HEK293 (cell line): ENCODE results near the gene TKTL1.

Experiments used
- CTCF ChIA-PET: fragments of 350-600 bp; formaldehyde crosslinking; extraction: SDS; loops from one replicate; lab custom pipeline; 2021; ENCODE audit warnings: antibody characterized with exemption; lab: Yijun Ruan, JAX
- POLR2A ChIA-PET: fragments of 300-600 bp; formaldehyde crosslinking; extraction: SDS; loops from one replicate; lab custom pipeline; 2020; ENCODE audit warnings: antibody characterized with exemption, inconsistent platforms; lab: Yijun Ruan, JAX
- H3K27ac ChIP-seq: fragments of 200-500 bp; sonication (Bioruptor generic); 2 replicates; pipeline ENCODE4 v1.5.1; 2014; ENCODE audit warnings: low read depth, low read length, control low read depth, inconsistent platforms; ENCODE audit errors: extremely low read depth
- H3K36me3 ChIP-seq, 2 experiments: fragments of 200-500 bp in 1 of 2; sonication (Bioruptor generic) in 1 of 2; 1 replicate in 1 of 2; 2 replicates in 1 of 2; pipeline ENCODE4 v1.5.1; 2014 to 2017; ENCODE audit warnings: inconsistent platforms in 2 of 2, low read length in 2 of 2; ENCODE audit not compliant: control insufficient read depth in 2 of 2, insufficient read depth in 1 of 2
- H3K4me1 ChIP-seq: fragments of 200-500 bp; sonication (Bioruptor generic); 2 replicates; pipeline ENCODE4 v1.5.1; 2014; ENCODE audit warnings: mild to moderate bottlenecking, low read length, inconsistent platforms; ENCODE audit not compliant: control insufficient read depth, insufficient read depth
- H3K4me3 ChIP-seq: 2 replicates; pipeline ENCODE4 v1.5.1; 2011; ENCODE audit warnings: low read depth, mild to moderate bottlenecking, control low read depth, low read length, moderate library complexity
- H3K9me3 ChIP-seq: fragments of 200-500 bp; sonication (Bioruptor generic); 2 replicates; pipeline ENCODE4 v1.5.1; 2014; ENCODE audit warnings: low read depth, low read length, inconsistent platforms; ENCODE audit not compliant: control insufficient read depth, insufficient read depth
- BCL11A ChIP-seq: fragments of 450-650 bp; formaldehyde crosslinking; IDR thresholded peaks from 2 replicates; pipeline ENCODE4 v1.5.1; 2016; ENCODE audit warnings: low read depth, missing biosample characterization, missing genetic modification characterization
- GLI2 ChIP-seq: fragments of 450-650 bp; formaldehyde crosslinking; IDR thresholded peaks from 2 replicates; pipeline ENCODE4; 2017; ENCODE audit warnings: missing biosample characterization, missing genetic modification characterization, low read depth, borderline replicate concordance
- OSR2 ChIP-seq: fragments of 450-650 bp; formaldehyde crosslinking; IDR thresholded peaks from 2 replicates; pipeline ENCODE4 v1.5.1; 2016; ENCODE audit warnings: missing biosample characterization, missing genetic modification characterization
- SP2 ChIP-seq: fragments of 450-650 bp; formaldehyde crosslinking; IDR thresholded peaks from 2 replicates; pipeline ENCODE4 v1.5.1; 2016; ENCODE audit warnings: missing biosample characterization, missing genetic modification characterization
- ZBTB7A ChIP-seq: fragments of 450-650 bp; formaldehyde crosslinking; IDR thresholded peaks from 2 replicates; pipeline ENCODE4 v1.5.1; 2016; ENCODE audit warnings: low read depth, missing biosample characterization, missing genetic modification characterization
- ZFHX2 ChIP-seq: fragments of 450-650 bp; formaldehyde crosslinking; conservative IDR thresholded peaks from 2 replicates; pipeline ENCODE4 v1.5.1; 2016; ENCODE audit warnings: missing biosample characterization, missing genetic modification characterization
- ZFP3 ChIP-seq: fragments of 450-650 bp; formaldehyde crosslinking; IDR thresholded peaks from 2 replicates; pipeline ENCODE4 v1.5.1; 2016; ENCODE audit warnings: low read depth, missing biosample characterization, missing genetic modification characterization
- ZFP37 ChIP-seq: fragments of 450-650 bp; formaldehyde crosslinking; IDR thresholded peaks from 2 replicates; pipeline ENCODE4 v1.5.1; 2016; ENCODE audit warnings: missing biosample characterization, missing genetic modification characterization
- ZNF112 ChIP-seq: fragments of 450-650 bp; formaldehyde crosslinking; IDR thresholded peaks from 2 replicates; pipeline ENCODE4 v1.5.0; 2017; ENCODE audit warnings: missing biosample characterization, missing genetic modification characterization
- ZNF16 ChIP-seq: fragments of 450-650 bp; formaldehyde crosslinking; IDR thresholded peaks from 2 replicates; pipeline ENCODE4 v1.5.1; 2016; ENCODE audit warnings: low read depth, missing biosample characterization, missing genetic modification characterization
- ZNF239 ChIP-seq: fragments of 450-650 bp; formaldehyde crosslinking; IDR thresholded peaks from 2 replicates; pipeline ENCODE4 v1.5.1; 2016; ENCODE audit warnings: missing biosample characterization, missing genetic modification characterization
- ZNF354C ChIP-seq: fragments of 450-650 bp; formaldehyde crosslinking; IDR thresholded peaks from 2 replicates; pipeline ENCODE4 v1.5.1; 2016; ENCODE audit warnings: missing biosample characterization, missing genetic modification characterization, low read depth, borderline replicate concordance
- ZNF416 ChIP-seq: fragments of 450-650 bp; formaldehyde crosslinking; IDR thresholded peaks from 2 replicates; pipeline ENCODE4 v1.5.1; 2016; ENCODE audit warnings: missing biosample characterization, missing genetic modification characterization
- ZNF544 ChIP-seq: fragments of 450-650 bp; formaldehyde crosslinking; IDR thresholded peaks from 2 replicates; pipeline ENCODE4 v1.5.0; 2017; ENCODE audit warnings: missing biosample characterization, missing genetic modification characterization
- ZNF610 ChIP-seq: fragments of 450-650 bp; formaldehyde crosslinking; IDR thresholded peaks from 2 replicates; pipeline ENCODE4 v1.5.1; 2016; ENCODE audit warnings: missing biosample characterization, missing genetic modification characterization, borderline replicate concordance
- ZNF654 ChIP-seq: fragments of 450-650 bp; formaldehyde crosslinking; IDR thresholded peaks from 2 replicates; pipeline ENCODE4 v1.5.1; 2016; ENCODE audit warnings: low read depth, missing biosample characterization, missing genetic modification characterization
- ZNF707 ChIP-seq: fragments of 450-650 bp; formaldehyde crosslinking; IDR thresholded peaks from 2 replicates; pipeline ENCODE4 v1.5.1; 2016; ENCODE audit warnings: missing biosample characterization, missing genetic modification characterization
- ZNF747 ChIP-seq: fragments of 450-650 bp; formaldehyde crosslinking; IDR thresholded peaks from 2 replicates; pipeline ENCODE4 v1.5.1; 2016; ENCODE audit warnings: missing biosample characterization, missing genetic modification characterization
- ZXDB ChIP-seq: fragments of 450-650 bp; formaldehyde crosslinking; IDR thresholded peaks from 2 replicates; pipeline ENCODE4 v1.5.1; 2016; ENCODE audit warnings: missing biosample characterization, missing genetic modification characterization
- TF ChIP-seq, protein P1 (sequence below): sonication (generic); formaldehyde crosslinking; IDR thresholded peaks from 2 replicates; pipeline ENCODE4 v1.8.1; 2022; ENCODE audit warnings: mild to moderate bottlenecking, moderate library complexity, missing genetic modification reagents
- TF ChIP-seq, protein P2 (sequence below): fragments of 450-650 bp; formaldehyde crosslinking; IDR thresholded peaks from 2 replicates; pipeline ENCODE4 v1.5.1; 2016; ENCODE audit warnings: missing biosample characterization, missing genetic modification characterization
- TF ChIP-seq, protein P3 (sequence below): fragments of 450-650 bp; formaldehyde crosslinking; IDR thresholded peaks from 2 replicates; pipeline ENCODE4 v1.5.1; 2016; ENCODE audit warnings: missing biosample characterization, missing genetic modification characterization, borderline replicate concordance
- TF ChIP-seq, protein P4 (sequence below): fragments of 450-650 bp; formaldehyde crosslinking; IDR thresholded peaks from 2 replicates; pipeline ENCODE4 v1.5.1; 2016; ENCODE audit warnings: missing biosample characterization, missing genetic modification characterization
- TF ChIP-seq, protein P5 (sequence below): fragments of 450-650 bp; formaldehyde crosslinking; IDR thresholded peaks from 2 replicates; pipeline ENCODE4 v1.5.1; 2017; ENCODE audit warnings: missing biosample characterization, missing genetic modification characterization

TKTL1 gene

DNA sequence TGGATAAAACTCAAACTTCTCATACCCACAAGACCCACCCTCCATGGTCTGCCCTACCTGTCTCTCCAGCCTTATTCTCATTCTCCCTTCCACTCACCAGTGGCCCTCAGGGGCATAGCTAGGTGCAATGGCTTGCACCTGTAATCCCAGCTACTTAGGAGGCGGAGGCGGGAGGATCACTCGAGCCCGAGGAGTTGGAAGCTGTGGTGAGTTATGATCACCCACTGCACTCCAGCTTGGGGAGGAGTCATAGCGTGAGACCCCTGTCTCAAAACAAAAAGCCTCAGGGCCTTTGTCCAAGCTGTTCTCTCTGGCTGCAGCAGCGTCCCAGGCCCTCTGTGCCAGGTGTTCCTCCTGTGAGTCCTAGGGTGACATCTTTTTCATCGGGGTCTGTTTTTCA is 16.5 kb downstream of the TKTL1 start:
- Histone ChIP-seq H3K4me1 (no peaks in the 10 kb centered on the region), H3K4me3 (no peak overlapping the region), H3K36me3 (no peaks in the 10 kb centered on the region), H3K9me3 (no peaks in the 10 kb centered on the region), H3K27ac (no peak overlapping the region)
- TF ChIP-seq ZNF416 (tag by site-specific recombination): no peak
- TF ChIP-seq, protein P1, sequence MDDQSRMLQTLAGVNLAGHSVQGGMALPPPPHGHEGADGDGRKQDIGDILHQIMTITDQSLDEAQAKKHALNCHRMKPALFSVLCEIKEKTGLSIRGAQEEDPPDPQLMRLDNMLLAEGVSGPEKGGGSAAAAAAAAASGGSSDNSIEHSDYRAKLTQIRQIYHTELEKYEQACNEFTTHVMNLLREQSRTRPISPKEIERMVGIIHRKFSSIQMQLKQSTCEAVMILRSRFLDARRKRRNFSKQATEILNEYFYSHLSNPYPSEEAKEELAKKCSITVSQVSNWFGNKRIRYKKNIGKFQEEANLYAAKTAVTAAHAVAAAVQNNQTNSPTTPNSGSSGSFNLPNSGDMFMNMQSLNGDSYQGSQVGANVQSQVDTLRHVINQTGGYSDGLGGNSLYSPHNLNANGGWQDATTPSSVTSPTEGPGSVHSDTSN (CRISPR knock-in tag): no peak
- TF ChIP-seq ZNF707 (tag by site-specific recombination): no peak
- no peak for TF ChIP-seq GLI2
- TF ChIP-seq, protein P2, sequence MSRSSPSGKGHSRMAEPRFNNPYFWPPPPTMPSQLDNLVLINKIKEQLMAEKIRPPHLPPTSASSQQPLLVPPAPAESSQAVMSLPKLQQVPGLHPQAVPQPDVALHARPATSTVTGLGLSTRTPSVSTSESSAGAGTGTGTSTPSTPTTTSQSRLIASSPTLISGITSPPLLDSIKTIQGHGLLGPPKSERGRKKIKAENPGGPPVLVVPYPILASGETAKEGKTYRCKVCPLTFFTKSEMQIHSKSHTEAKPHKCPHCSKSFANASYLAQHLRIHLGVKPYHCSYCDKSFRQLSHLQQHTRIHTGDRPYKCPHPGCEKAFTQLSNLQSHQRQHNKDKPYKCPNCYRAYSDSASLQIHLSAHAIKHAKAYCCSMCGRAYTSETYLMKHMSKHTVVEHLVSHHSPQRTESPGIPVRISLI (tag by site-specific recombination): no peak
- TF ChIP-seq ZNF16: no peak
- TF ChIP-seq ZNF239: no peak
- no peak for TF ChIP-seq ZFP37 (tag by site-specific recombination)
- no peak for TF ChIP-seq ZFP3 (tag by site-specific recombination)
- TF ChIP-seq BCL11A: no peak
- no peak for TF ChIP-seq ZNF544
- no peak for TF ChIP-seq OSR2
- no peak for TF ChIP-seq ZFHX2 (tag by site-specific recombination)
- no peak for TF ChIP-seq ZNF610 (tag by site-specific recombination)
- no peak for TF ChIP-seq ZNF112 (tag by site-specific recombination)
- TF ChIP-seq ZNF654 (tag by site-specific recombination): no peak
- TF ChIP-seq, protein P3, sequence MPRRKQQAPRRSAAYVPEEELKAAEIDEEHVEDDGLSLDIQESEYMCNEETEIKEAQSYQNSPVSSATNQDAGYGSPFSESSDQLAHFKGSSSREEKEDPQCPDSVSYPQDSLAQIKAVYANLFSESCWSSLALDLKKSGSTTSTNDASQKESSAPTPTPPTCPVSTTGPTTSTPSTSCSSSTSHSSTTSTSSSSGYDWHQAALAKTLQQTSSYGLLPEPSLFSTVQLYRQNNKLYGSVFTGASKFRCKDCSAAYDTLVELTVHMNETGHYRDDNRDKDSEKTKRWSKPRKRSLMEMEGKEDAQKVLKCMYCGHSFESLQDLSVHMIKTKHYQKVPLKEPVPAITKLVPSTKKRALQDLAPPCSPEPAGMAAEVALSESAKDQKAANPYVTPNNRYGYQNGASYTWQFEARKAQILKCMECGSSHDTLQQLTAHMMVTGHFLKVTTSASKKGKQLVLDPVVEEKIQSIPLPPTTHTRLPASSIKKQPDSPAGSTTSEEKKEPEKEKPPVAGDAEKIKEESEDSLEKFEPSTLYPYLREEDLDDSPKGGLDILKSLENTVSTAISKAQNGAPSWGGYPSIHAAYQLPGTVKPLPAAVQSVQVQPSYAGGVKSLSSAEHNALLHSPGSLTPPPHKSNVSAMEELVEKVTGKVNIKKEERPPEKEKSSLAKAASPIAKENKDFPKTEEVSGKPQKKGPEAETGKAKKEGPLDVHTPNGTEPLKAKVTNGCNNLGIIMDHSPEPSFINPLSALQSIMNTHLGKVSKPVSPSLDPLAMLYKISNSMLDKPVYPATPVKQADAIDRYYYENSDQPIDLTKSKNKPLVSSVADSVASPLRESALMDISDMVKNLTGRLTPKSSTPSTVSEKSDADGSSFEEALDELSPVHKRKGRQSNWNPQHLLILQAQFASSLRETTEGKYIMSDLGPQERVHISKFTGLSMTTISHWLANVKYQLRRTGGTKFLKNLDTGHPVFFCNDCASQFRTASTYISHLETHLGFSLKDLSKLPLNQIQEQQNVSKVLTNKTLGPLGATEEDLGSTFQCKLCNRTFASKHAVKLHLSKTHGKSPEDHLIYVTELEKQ (tag by site-specific recombination): no peak
- TF ChIP-seq, protein P4, sequence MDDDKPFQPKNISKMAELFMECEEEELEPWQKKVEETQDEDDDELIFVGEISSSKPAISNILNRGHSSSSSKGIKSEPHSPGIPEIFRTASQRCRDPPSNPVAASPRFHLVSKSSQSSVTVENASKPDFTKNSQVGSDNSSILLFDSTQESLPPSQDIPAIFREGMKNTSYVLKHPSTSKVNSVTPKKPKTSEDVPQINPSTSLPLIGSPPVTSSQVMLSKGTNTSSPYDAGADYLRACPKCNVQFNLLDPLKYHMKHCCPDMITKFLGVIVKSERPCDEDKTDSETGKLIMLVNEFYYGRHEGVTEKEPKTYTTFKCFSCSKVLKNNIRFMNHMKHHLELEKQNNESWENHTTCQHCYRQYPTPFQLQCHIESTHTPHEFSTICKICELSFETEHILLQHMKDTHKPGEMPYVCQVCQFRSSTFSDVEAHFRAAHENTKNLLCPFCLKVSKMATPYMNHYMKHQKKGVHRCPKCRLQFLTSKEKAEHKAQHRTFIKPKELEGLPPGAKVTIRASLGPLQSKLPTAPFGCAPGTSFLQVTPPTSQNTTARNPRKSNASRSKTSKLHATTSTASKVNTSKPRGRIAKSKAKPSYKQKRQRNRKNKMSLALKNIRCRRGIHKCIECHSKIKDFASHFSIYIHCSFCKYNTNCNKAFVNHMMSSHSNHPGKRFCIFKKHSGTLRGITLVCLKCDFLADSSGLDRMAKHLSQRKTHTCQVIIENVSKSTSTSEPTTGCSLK (tag by site-specific recombination): no peak
- ChIA-PET CTCF (no interaction called here), POLR2A (no interaction called here)

DNA sequence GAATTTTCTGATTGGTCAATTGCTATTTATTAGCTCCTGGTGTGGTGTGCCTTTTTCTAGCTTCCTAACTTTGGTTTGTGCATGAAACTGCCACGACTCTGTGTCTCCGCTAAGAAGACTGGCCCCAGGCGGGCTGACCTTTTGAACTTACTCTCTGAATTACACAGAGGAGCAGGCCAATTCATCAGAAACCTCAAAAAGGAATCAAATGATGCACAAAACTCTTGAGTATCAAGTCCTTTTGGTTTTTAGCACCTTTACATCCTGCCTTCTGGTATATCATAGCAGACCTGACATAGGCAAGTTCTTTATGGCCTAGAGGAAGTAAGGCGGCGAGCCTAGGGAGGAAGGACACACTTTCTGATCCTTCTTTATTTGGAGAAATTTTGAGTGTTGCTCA is 17.6 kb downstream of the TKTL1 start:
- ChIA-PET POLR2A (no interaction called here), CTCF (interaction anchor here (0.6 to 1.4 kb wide), 3 partner anchors 10 to 299 kb away, joined by 3 to 4 read pairs (median 3); no protein-coding TSS in a partner anchor)
- Histone ChIP-seq H3K36me3 (no peaks in the 10 kb centered on the region), H3K4me3 (no peak overlapping the region), H3K4me1 (no peaks in the 10 kb centered on the region), H3K27ac (no peak overlapping the region), H3K9me3 (no peaks in the 10 kb centered on the region)
- TF ChIP-seq, protein P5, sequence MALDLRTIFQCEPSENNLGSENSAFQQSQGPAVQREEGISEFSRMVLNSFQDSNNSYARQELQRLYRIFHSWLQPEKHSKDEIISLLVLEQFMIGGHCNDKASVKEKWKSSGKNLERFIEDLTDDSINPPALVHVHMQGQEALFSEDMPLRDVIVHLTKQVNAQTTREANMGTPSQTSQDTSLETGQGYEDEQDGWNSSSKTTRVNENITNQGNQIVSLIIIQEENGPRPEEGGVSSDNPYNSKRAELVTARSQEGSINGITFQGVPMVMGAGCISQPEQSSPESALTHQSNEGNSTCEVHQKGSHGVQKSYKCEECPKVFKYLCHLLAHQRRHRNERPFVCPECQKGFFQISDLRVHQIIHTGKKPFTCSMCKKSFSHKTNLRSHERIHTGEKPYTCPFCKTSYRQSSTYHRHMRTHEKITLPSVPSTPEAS (tag by site-specific recombination): no peak
- TF ChIP-seq ZNF354C (tag by site-specific recombination): no peak
- TF ChIP-seq ZNF747 (tag by site-specific recombination): no peak
- TF ChIP-seq ZNF112 (tag by site-specific recombination): no peak
- TF ChIP-seq SP2: no peak
- TF ChIP-seq ZBTB7A: no peak
- TF ChIP-seq ZXDB (tag by site-specific recombination): no peak
- TF ChIP-seq, protein P3 (tag by site-specific recombination): no peak
